PC-9 (cell line): ENCODE results near the gene SYT7. TPM values are rescaled to one million over a fixed set of nuclear protein-coding genes. Genes with fewer than 3 reads are reported as not detected.
A peak's percentile ranks its signal among the peaks of the same experiment; 100 is the strongest.

ENCODE experiments used
- BruUV-seq: library from RNA; stranded (reverse); fragments of 400-500 nt; replicated peaks from 2 replicates; lab custom pipeline; 2021; lab: Mats Ljungman, UMichigan
- CTCF ChIA-PET: fragments of 300-600 bp; sonication (Branson Sonifier 250); formaldehyde crosslinking; loops from one replicate; lab custom pipeline; 2022; ENCODE audit warnings: antibody characterized with exemption; lab: Charles Lee
- POLR2A ChIA-PET: fragments of 300-600 bp; sonication (Branson Sonifier 250); formaldehyde crosslinking; loops from one replicate; lab custom pipeline; 2022; ENCODE audit warnings: antibody characterized with exemption; ENCODE audit not compliant: unreplicated experiment; lab: Charles Lee
- DNase-seq, 2 experiments: peaks; one replicate each; pipeline versions ENCODE4 v3.0.0 to v3.0.0-alpha.2; 2015 to 2022; ENCODE audit warnings: mixed read lengths in 1 of 2
- H2AFZ ChIP-seq: fragments of 200-600 bp; sonication (generic); 2 replicates; pipeline ENCODE4 v1.8.1; 2017; ENCODE audit warnings: antibody characterized with exemption
- H3F3A ChIP-seq: fragments of 200-600 bp; sonication (generic); 2 replicates; pipeline ENCODE4 v1.8.1; 2017; ENCODE audit warnings: antibody characterized with exemption, mild to moderate bottlenecking, low read depth; ENCODE audit not compliant: insufficient read depth
- H3K27ac ChIP-seq: fragments of 200-600 bp; sonication (generic); 2 replicates; pipeline ENCODE4 v1.6.1; 2016; ENCODE audit warnings: mixed run types
- H3K27me3 ChIP-seq: fragments of 200-600 bp; sonication (generic); 2 replicates; pipeline ENCODE4 v1.6.1; 2016; ENCODE audit warnings: low read depth, mixed run types; ENCODE audit not compliant: insufficient read depth
- H3K36me3 ChIP-seq: fragments of 200-600 bp; sonication (generic); 2 replicates; pipeline ENCODE4 v1.6.1; 2016; ENCODE audit warnings: low read depth, mixed run types
- H3K4me1 ChIP-seq: fragments of 200-600 bp; sonication (generic); replicated peaks from 2 replicates; pipeline ENCODE4 v1.6.1; 2016; ENCODE audit warnings: mixed run types; ENCODE audit not compliant: insufficient read depth
- H3K4me2 ChIP-seq: fragments of 200-600 bp; sonication (generic); 2 replicates; pipeline ENCODE4 v1.6.1; 2017; ENCODE audit warnings: mixed run types
- H3K4me3 ChIP-seq: fragments of 200-600 bp; sonication (generic); 2 replicates; pipeline ENCODE4 v1.6.1; 2016; ENCODE audit warnings: mixed run types
- H3K79me2 ChIP-seq: fragments of 200-600 bp; sonication (generic); 2 replicates; pipeline ENCODE4 v1.6.1; 2017; ENCODE audit warnings: low read depth, mixed run types
- H3K9me2 ChIP-seq: fragments of 200-600 bp; sonication (generic); 2 replicates; pipeline ENCODE4 v1.8.1; 2017; ENCODE audit warnings: mild to moderate bottlenecking; ENCODE audit not compliant: insufficient read depth
- H3K9me3 ChIP-seq: fragments of 200-600 bp; sonication (generic); 2 replicates; pipeline ENCODE4 v1.8.1; 2016; ENCODE audit warnings: low read depth; ENCODE audit not compliant: insufficient read depth
- H4K20me1 ChIP-seq: fragments of 200-600 bp; sonication (generic); 2 replicates; pipeline ENCODE4 v1.8.1; 2017; ENCODE audit not compliant: insufficient read depth
- EZH2 ChIP-seq: fragments of 200-600 bp; sonication (generic); IDR thresholded peaks from 2 replicates; pipeline ENCODE4 v1.8.0; 2017; ENCODE audit warnings: antibody characterized with exemption, low read depth
- intact Hi-C: fragments of 100-400 bp; cut with micrococcal nuclease; formaldehyde crosslinking; loops from one replicate; pipeline ENCODE4 v1.10.0; 2022; ENCODE audit not compliant: unreplicated experiment
- total RNA-seq: library from RNA; stranded (reverse); gene quantifications from 2 replicates; pipeline ENCODE4 v1.2.3, GENCODE V29; 2021
- TF ChIP-seq, protein P1 (sequence below): fragments of 200-600 bp; sonication (generic); conservative IDR thresholded peaks from 2 replicates; pipeline ENCODE4 v1.6.1; 2017; ENCODE audit warnings: mixed run types, antibody characterized with exemption, mild to moderate bottlenecking, moderate library complexity

SYT7 gene
- total RNA-seq, 1 experiment from 2014 or later = 4.0 TPM

DNA sequence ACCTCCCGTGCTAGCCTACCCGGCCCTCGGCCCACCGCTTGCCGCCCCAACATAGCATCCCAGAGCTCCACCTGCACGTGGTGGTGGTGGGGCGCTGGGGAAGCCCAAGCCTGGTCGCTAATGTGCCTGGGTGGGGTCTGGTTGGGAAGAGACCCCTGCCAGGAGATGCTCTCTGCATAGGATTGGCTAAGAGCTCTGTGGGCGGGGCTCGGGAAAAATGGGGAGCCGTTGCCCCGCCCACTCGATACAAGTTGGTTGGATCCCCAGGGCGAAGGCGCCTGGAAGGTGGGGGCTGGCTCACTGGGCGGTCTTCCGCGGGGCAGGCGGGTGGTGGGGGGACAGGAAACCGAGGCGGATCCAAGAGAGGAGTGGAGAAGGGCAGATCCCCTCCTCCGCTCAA, 64.7 kb downstream of the SYT7 start:
- no peak overlapping the region for H3K27ac ChIP-seq
- ChIA-PET POLR2A (interaction anchor here (0.7 kb wide), 1 partner anchor 789 kb away, joined by 5 read pairs; no protein-coding TSS in a partner anchor), CTCF (interaction anchor here (0.8 to 2.3 kb wide), 6 partner anchors 11 to 69 kb away, joined by 3 to 20 read pairs (median 4); no protein-coding TSS in a partner anchor)
- H3K9me2 ChIP-seq = no peaks in the 10 kb centered on the region
- H3K4me3 ChIP-seq = no peak overlapping the region
- H3K4me1 ChIP-seq = peaks cover 30% of the 10 kb centered on the region
- H3K9me3 ChIP-seq = no peaks in the 10 kb centered on the region
- no peaks in the 10 kb centered on the region for H3K79me2 ChIP-seq
- H3K4me2 ChIP-seq = no peak overlapping the region
- no peak overlapping the region for H2AFZ ChIP-seq
- no peaks in the 10 kb centered on the region for H3K27me3 ChIP-seq
- BruUV-seq = no TSS peak
- DNase-seq = no peak
- H3K36me3 ChIP-seq = no peaks in the 10 kb centered on the region
- no peak for TF ChIP-seq EZH2
- TF ChIP-seq, protein P1, sequence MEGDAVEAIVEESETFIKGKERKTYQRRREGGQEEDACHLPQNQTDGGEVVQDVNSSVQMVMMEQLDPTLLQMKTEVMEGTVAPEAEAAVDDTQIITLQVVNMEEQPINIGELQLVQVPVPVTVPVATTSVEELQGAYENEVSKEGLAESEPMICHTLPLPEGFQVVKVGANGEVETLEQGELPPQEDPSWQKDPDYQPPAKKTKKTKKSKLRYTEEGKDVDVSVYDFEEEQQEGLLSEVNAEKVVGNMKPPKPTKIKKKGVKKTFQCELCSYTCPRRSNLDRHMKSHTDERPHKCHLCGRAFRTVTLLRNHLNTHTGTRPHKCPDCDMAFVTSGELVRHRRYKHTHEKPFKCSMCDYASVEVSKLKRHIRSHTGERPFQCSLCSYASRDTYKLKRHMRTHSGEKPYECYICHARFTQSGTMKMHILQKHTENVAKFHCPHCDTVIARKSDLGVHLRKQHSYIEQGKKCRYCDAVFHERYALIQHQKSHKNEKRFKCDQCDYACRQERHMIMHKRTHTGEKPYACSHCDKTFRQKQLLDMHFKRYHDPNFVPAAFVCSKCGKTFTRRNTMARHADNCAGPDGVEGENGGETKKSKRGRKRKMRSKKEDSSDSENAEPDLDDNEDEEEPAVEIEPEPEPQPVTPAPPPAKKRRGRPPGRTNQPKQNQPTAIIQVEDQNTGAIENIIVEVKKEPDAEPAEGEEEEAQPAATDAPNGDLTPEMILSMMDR = no peak
- peaks cover 18% of the 10 kb centered on the region for H3F3A ChIP-seq
- no peaks in the 10 kb centered on the region for H4K20me1 ChIP-seq
- intact Hi-C loops = loop anchor here (10.0 kb wide), 1 partner anchor 181 kb away; the partner anchor contains the start of genes DDB1 and TKFC

DNA sequence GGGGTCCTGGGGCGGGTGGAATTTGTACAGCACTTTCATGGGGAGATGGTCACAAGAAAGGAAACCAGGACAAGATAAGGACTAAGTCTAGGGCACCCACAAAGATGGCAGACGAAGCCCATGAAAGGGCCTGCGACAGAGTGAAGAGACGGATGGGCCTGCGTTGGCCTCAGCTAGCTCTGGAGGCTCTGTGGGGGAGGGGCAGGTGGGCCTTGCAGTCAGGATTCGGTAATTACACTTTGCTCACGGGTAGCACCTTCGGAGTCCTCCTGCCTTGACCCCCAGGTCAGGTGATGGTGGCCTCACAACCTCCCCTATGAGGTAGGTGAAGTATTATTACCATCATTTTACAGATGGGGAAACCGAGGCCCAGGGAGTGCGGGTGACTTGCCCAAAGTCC, 65.2 kb downstream of the SYT7 start:
- no peaks in the 10 kb centered on the region for H3K27me3 ChIP-seq
- intact Hi-C loops = loop anchor here (10.0 kb wide), 1 partner anchor 181 kb away; the partner anchor contains the start of genes DDB1 and TKFC
- peaks cover 30% of the 10 kb centered on the region for H3K4me1 ChIP-seq
- H3F3A ChIP-seq = peaks cover 18% of the 10 kb centered on the region
- POLR2A ChIA-PET = no interaction called here
- H3K4me2 ChIP-seq = no peak overlapping the region
- TF ChIP-seq, protein P1 = no peak
- no peak for TF ChIP-seq EZH2
- no peaks in the 10 kb centered on the region for H3K79me2 ChIP-seq
- no peak overlapping the region for H3K4me3 ChIP-seq
- no peaks in the 10 kb centered on the region for H4K20me1 ChIP-seq
- no TSS peak for BruUV-seq
- H2AFZ ChIP-seq = no peak overlapping the region
- no peaks in the 10 kb centered on the region for H3K9me2 ChIP-seq
- H3K9me3 ChIP-seq = no peaks in the 10 kb centered on the region
- CTCF ChIA-PET = interaction anchor here (1.5 to 2.3 kb wide), 2 partner anchors 10 to 69 kb away, joined by 4 to 20 read pairs; no protein-coding TSS in a partner anchor
- DNase-seq = no peak
- H3K27ac ChIP-seq = no peak overlapping the region
- H3K36me3 ChIP-seq = no peaks in the 10 kb centered on the region

DNA sequence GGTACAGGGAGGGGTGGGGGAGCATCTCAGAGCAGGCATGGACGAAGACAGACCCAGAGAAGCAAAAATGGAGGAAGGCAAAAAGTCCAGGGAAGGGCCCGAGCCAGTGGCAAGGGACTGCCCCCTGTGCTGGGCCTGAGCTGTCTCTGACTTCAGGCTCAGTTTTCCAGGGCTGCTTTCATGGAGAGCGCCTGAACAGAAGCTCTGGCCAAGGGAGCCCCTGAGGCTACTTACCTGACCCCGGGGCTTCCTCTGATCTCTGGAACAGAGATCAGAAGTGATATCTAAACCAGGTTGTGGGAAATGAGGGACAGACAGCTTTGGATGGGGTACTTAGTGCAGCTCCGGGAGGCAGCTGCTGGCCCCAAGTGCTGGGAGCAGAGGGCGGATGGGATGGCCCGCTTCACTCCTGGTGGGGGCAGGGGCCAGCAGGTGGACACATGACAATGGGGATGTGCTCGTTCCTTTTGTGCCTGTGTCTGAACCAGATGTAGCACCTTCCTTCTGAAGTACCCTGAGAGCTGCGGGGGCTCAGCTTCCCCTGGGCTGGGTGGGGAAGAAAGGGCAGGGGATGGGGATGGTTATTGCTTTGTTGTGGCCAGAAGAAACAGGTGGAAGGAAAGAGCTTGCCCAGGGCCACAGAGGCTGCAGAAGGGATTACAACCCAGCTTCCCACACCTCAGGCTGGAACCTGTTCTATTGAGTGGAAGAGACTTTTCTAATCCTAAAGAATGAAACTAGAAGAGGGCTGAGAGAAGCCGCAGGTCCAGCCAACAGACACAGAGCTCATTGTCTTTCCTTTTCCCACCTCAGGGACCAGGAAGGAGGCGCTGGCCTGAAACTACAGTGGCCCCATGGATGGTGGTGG, 66.6 kb downstream of the SYT7 start:
- POLR2A ChIA-PET = interaction anchor here (0.6 to 1.1 kb wide), 4 partner anchors 12 to 1239 kb away, joined by 3 to 7 read pairs (median 4); no protein-coding TSS in a partner anchor
- Histone ChIP-seq H3K4me1 (peaks cover 30% of the 10 kb centered on the region), H3K4me2 (peak overlapping the region; percentile 58), H3K36me3 (no peaks in the 10 kb centered on the region), H3K79me2 (no peaks in the 10 kb centered on the region), H3F3A (peaks cover 18% of the 10 kb centered on the region), H3K9me3 (no peaks in the 10 kb centered on the region), H3K27me3 (peaks cover 10% of the 10 kb centered on the region; the same call in 1 of the 2 replicates), H3K27ac (peak overlapping the region; percentile 10; the same call in 1 of the 2 replicates), H3K4me3 (no peak overlapping the region), H2AFZ (no peak overlapping the region), H3K9me2 (no peaks in the 10 kb centered on the region), H4K20me1 (no peaks in the 10 kb centered on the region)
- no peak for TF ChIP-seq EZH2
- TF ChIP-seq, protein P1 = no peak
- BruUV-seq = no TSS peak
- CTCF ChIA-PET = interaction anchor here (0.6 to 1.8 kb wide), 9 partner anchors 22 to 577 kb away, joined by 3 to 13 read pairs (median 4); no protein-coding TSS in a partner anchor
- no peak for DNase-seq
- intact Hi-C loops = loop anchor here (10.0 kb wide), 1 partner anchor 179 kb away; the partner anchor contains the start of genes DDB1 and TKFC
